Measurements from ENCODE around the gene HIVEP3.

- no peak for TF ChIP-seq YY1 (IDR thresholded peaks at IDR 0.05; ENCODE audit: low read depth)
- no peak for TF ChIP-seq USF1 (IDR thresholded peaks at IDR 0.05)
- TF ChIP-seq RAD21 (IDR thresholded peaks at IDR 0.05; ENCODE audit: low read depth): no peak
- no peak for TF ChIP-seq TCF12 (IDR thresholded peaks at IDR 0.05; ENCODE audit: low read depth)
These were observed 71.0 kb downstream of the HIVEP3 start for GRCh38 chr1:41847733-41848132.
